ENCODE results near the gene PPP1R8. TPM values are rescaled to one million over a fixed set of nuclear protein-coding genes. Genes with fewer than 3 reads are reported as not detected.

PPP1R8 gene
- total and polyA plus RNA-seq, 9 of the 15 experiments (the other 6 are each of a cell fraction or from before 2014, with no cell fraction given), result 16.2 to 107 (median 75.3) TPM

DNA sequence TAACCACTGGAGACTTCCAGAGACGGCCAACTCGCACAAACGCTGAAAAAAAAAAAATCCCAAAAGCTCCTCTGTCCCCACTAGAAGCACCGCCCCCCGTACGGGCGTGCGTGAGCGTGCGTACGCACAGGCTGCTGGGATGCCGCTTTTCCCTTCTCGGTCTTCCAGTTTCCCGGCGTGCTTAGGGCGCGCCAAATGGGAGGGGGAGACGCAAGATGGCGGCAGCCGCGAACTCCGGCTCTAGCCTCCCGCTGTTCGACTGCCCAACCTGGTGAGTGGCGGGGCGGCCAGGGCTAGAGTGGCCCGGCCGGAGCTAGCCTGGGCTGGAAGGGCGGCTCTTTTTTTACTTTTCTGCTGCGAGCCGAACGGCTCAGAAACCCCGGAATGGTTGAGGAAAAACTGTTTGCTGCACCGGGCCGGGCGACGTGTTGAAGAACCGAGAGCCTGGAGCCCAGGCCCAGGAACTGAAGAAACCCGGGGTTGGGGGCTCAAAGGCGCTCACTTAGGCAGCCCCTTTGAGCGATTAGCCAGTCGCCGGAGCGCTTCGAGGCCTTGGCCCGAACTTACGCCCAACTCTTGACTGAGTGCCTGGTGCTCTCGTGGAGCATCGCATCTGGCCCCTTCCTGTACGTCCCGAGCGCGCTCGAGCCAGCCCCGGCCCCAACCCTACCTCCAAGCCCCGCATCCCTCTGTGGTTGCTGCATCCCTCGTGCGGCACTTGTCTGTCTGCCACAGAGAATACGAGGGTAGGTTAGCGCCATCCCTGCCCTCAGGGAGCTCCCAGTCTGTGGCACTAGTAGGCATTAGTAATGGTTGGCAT is at the start of gene PPP1R8 (continued):
- TF ChIP-seq, protein P1, sequence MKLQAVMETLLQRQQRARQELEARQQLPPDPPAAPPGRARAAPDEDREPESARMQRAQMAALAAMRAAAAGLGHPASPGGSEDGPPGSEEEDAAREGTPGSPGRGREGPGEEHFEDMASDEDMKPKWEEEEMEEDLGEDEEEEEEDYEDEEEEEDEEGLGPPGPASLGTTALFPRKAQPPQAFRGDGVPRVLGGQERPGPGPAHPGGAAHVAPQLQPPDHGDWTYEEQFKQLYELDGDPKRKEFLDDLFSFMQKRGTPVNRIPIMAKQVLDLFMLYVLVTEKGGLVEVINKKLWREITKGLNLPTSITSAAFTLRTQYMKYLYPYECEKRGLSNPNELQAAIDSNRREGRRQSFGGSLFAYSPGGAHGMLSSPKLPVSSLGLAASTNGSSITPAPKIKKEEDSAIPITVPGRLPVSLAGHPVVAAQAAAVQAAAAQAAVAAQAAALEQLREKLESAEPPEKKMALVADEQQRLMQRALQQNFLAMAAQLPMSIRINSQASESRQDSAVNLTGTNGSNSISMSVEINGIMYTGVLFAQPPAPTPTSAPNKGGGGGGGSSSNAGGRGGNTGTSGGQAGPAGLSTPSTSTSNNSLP (IDR thresholded peaks at IDR 0.05; ENCODE audit: borderline replicate concordance, low read depth, low read length), result no peak
- peak; percentile 69; the same call in 1 of the 2 replicates for TF ChIP-seq ZBTB1 (CRISPR knock-in tag; IDR thresholded peaks at IDR 0.05; ENCODE audit: borderline replicate concordance, low read depth)
- no peak for TF ChIP-seq CEBPG (CRISPR knock-in tag; IDR thresholded peaks at IDR 0.05)
- no peak for TF ChIP-seq CEBPG (tag; conservative IDR thresholded peaks at IDR 0.05 in 1 of 2, IDR thresholded peaks at IDR 0.05 in 1 of 2)
- TF ChIP-seq, protein P2, sequence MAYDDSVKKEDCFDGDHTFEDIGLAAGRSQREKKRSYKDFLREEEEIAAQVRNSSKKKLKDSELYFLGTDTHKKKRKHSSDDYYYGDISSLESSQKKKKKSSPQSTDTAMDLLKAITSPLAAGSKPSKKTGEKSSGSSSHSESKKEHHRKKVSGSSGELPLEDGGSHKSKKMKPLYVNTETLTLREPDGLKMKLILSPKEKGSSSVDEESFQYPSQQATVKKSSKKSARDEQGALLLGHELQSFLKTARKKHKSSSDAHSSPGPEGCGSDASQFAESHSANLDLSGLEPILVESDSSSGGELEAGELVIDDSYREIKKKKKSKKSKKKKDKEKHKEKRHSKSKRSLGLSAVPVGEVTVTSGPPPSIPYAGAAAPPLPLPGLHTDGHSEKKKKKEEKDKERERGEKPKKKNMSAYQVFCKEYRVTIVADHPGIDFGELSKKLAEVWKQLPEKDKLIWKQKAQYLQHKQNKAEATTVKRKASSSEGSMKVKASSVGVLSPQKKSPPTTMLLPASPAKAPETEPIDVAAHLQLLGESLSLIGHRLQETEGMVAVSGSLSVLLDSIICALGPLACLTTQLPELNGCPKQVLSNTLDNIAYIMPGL (CRISPR knock-in tag; IDR thresholded peaks at IDR 0.05), result peak; percentile 56; the same call in 1 of the 2 replicates
- TF ChIP-seq E2F3 (CRISPR knock-in tag; IDR thresholded peaks at IDR 0.05), result no peak
- TF ChIP-seq, protein P3, sequence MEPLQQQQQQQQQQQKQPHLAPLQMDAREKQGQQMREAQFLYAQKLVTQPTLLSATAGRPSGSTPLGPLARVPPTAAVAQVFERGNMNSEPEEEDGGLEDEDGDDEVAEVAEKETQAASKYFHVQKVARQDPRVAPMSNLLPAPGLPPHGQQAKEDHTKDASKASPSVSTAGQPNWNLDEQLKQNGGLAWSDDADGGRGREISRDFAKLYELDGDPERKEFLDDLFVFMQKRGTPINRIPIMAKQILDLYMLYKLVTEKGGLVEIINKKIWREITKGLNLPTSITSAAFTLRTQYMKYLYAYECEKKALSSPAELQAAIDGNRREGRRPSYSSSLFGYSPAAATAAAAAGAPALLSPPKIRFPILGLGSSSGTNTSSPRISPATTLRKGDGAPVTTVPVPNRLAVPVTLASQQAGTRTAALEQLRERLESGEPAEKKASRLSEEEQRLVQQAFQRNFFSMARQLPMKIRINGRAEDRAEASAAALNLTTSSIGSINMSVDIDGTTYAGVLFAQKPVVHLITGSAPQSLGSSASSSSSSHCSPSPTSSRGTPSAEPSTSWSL (CRISPR knock-in tag; IDR thresholded peaks at IDR 0.05; ENCODE audit: borderline replicate concordance), result no peak
- no peak for TF ChIP-seq PRPF4 (IDR thresholded peaks at IDR 0.05; ENCODE audit: insufficient read depth, low read depth, low read length, poor library complexity, severe bottlenecking)
- TF ChIP-seq ZNF589 (CRISPR knock-in tag; IDR thresholded peaks at IDR 0.05; ENCODE audit: low read depth), result no peak
- TF ChIP-seq ZNF316 (IDR thresholded peaks at IDR 0.05), result peak; percentile 90
- peak; percentile 43; the same call in 1 of the 2 replicates for TF ChIP-seq ETV5 (CRISPR knock-in tag; IDR thresholded peaks at IDR 0.05; ENCODE audit: low read depth)
- no peak; a peak in 1 of 4 replicates for TF ChIP-seq SIX5 (IDR thresholded peaks at IDR 0.05; ENCODE audit: borderline replicate concordance in 1 of 2, insufficient read depth in 1 of 2, low read depth in 1 of 2, low read length in 2 of 2)
- TF ChIP-seq, protein P4, sequence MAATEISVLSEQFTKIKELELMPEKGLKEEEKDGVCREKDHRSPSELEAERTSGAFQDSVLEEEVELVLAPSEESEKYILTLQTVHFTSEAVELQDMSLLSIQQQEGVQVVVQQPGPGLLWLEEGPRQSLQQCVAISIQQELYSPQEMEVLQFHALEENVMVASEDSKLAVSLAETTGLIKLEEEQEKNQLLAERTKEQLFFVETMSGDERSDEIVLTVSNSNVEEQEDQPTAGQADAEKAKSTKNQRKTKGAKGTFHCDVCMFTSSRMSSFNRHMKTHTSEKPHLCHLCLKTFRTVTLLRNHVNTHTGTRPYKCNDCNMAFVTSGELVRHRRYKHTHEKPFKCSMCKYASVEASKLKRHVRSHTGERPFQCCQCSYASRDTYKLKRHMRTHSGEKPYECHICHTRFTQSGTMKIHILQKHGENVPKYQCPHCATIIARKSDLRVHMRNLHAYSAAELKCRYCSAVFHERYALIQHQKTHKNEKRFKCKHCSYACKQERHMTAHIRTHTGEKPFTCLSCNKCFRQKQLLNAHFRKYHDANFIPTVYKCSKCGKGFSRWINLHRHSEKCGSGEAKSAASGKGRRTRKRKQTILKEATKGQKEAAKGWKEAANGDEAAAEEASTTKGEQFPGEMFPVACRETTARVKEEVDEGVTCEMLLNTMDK (IDR thresholded peaks at IDR 0.05; ENCODE audit: borderline replicate concordance, insufficient read depth, low read depth, low read length, poor library complexity, severe bottlenecking), result no peak
- peak; percentile 66; the same call in 1 of the 2 replicates for TF ChIP-seq HDAC8 (tag; IDR thresholded peaks at IDR 0.05)
- no peak for TF ChIP-seq ZNF184 (CRISPR knock-in tag; IDR thresholded peaks at IDR 0.05)
- TF ChIP-seq YY1 (IDR thresholded peaks at IDR 0.05; ENCODE audit: borderline replicate concordance in 1 of 3, control insufficient read depth in 1 of 3, extremely low read depth in 1 of 3, insufficient read depth in 3 of 3, insufficient read length in 1 of 3, insufficient replicate concordance in 2 of 3, low read depth in 1 of 3, low read length in 2 of 3), result peak; percentile 95 to 98 (median 98)
- TF ChIP-seq CXXC5 (CRISPR knock-in tag; IDR thresholded peaks at IDR 0.05), result peak; percentile 99

All from K562 (cell line).